NB4 (cell line): ENCODE data around the gene CDHR3.

Source experiments
- DNase-seq: peaks from one replicate; pipeline ENCODE4 v3.0.0; 2010; ENCODE audit warnings: low read depth
- H3K4me3 ChIP-seq: one replicate; pipeline ENCODE4 v1.5.1; 2011; ENCODE audit warnings: mild to moderate bottlenecking, low read depth, low read length, moderate library complexity
- CTCF ChIP-seq: IDR thresholded peaks from one replicate; pipeline ENCODE4 v1.5.1; 2012; ENCODE audit warnings: low read depth, low read length
- MAX ChIP-seq: IDR thresholded peaks from 2 replicates; pipeline ENCODE4 v1.6.1; 2011; ENCODE audit warnings: low read depth, low read length
- MYC ChIP-seq: IDR thresholded peaks from 2 replicates; pipeline ENCODE4 v1.6.1; 2011; ENCODE audit warnings: low read depth, low read length
- POLR2A ChIP-seq: IDR thresholded peaks from 2 replicates; pipeline ENCODE4 v1.6.1; 2011; ENCODE audit warnings: mild to moderate bottlenecking; ENCODE audit not compliant: insufficient read length; ENCODE audit errors: extremely low read depth

CDHR3 gene

GRCh38 chr7:105996860-105997737 is 34.0 kb downstream of the CDHR3 start:
- TF ChIP-seq POLR2A: no peak
- TF ChIP-seq CTCF: no peak
- no peak for TF ChIP-seq MAX
- TF ChIP-seq MYC: no peak
- no peak overlapping the region for H3K4me3 ChIP-seq
- DNase-seq: no peak

GRCh38 chr7:105999256-105999655 is 36.2 kb downstream of the CDHR3 start:
- TF ChIP-seq POLR2A: no peak
- no peak for TF ChIP-seq CTCF
- no peak for TF ChIP-seq MAX
- no peak for TF ChIP-seq MYC
- no peak overlapping the region for H3K4me3 ChIP-seq
- no peak for DNase-seq

GRCh38 chr7:106001196-106001595 is 38.1 kb downstream of the CDHR3 start:
- DNase-seq: no peak
- H3K4me3 ChIP-seq: no peak overlapping the region
- no peak for TF ChIP-seq CTCF
- no peak for TF ChIP-seq MAX
- TF ChIP-seq POLR2A: no peak
- no peak for TF ChIP-seq MYC

- no peak for DNase-seq
- TF ChIP-seq MYC (no peak), MAX (no peak), POLR2A (no peak), CTCF (no peak)
Measured at GRCh38 chr7:106001886-106002285, 38.8 kb downstream of the CDHR3 start.

GRCh38 chr7:106003525-106004064 is 40.5 kb downstream of the CDHR3 start:
- H3K4me3 ChIP-seq: no peak overlapping the region
- no peak for TF ChIP-seq CTCF
- TF ChIP-seq MAX: no peak
- no peak for DNase-seq

More at GRCh38 chr7:106001886-106002285, 38.8 kb downstream of the CDHR3 start:
- H3K4me3 ChIP-seq: no peak overlapping the region
